Body of pancreas (tissue), 4 donors: ENCODE results near the gene ARID4A.

Experiments used
- CTCF ChIP-seq, 7 experiments: fragments of 450-650 bp in 4 of 7; fragments of 200-600 bp in 3 of 7; sonication (generic) in 3 of 7; IDR thresholded peaks; one replicate each; pipeline ENCODE4 v1.5.1; 2016 to 2019; ENCODE audit warnings: antibody characterized with exemption in 7 of 7
- POLR2A ChIP-seq, 3 donors: fragments of 450-650 bp; IDR thresholded peaks; one replicate each; pipeline ENCODE4 v1.6.1; 2016; ENCODE audit warnings: antibody characterized with exemption in 3 of 3, mild to moderate bottlenecking in 2 of 3

GRCh38 chr14:58313699-58314098, 15.3 kb downstream of the ARID4A start:
- no peak for TF ChIP-seq CTCF (IDR thresholded peaks at IDR 0.05)
- TF ChIP-seq POLR2A (IDR thresholded peaks at IDR 0.05) = no peak
